CD4-positive, alpha-beta T cell (primary cell): ENCODE measurements around the gene GABRB1. TPM values are rescaled to one million over a fixed set of nuclear protein-coding genes. Genes with fewer than 3 reads are reported as not detected.

Source experiments
- ATAC-seq: fragments of 200-7000 bp; cut with Tn5 transposase; one replicate; pipeline ENCODE4 v1.10.0; 2022; ENCODE audit warnings: mild to moderate bottlenecking; ENCODE audit not compliant: poor library complexity
- CTCF ChIA-PET: fragments of 350-600 bp; sonication (Branson Sonifier 250); formaldehyde crosslinking; loops from one replicate; lab custom pipeline; 2021; ENCODE audit warnings: antibody characterized with exemption, inconsistent platforms; lab: Charles Lee
- POLR2A ChIA-PET: fragments of 350-600 bp; sonication (Branson Sonifier 250); formaldehyde crosslinking; loops from one replicate; lab custom pipeline; 2021; ENCODE audit warnings: antibody characterized with exemption, inconsistent platforms; lab: Charles Lee
- DNase-seq, 14 experiments: peaks; one replicate each; pipeline ENCODE4 v3.0.0-alpha.2; 2013 to 2020; ENCODE audit warnings: mixed read lengths in 2 of 14
- H3K27ac ChIP-seq, 2 donors: one replicate each; pipeline versions ENCODE4 v1.5.1 to v1.7.0; 2013; ENCODE audit warnings: low read length in 2 of 2, low read depth in 1 of 2, mild to moderate bottlenecking in 1 of 2
- H3K27me3 ChIP-seq, 2 experiments: 1 replicate in 1 of 2; 2 replicates in 1 of 2; pipeline versions ENCODE4 v1.6.1 to v1.7.0; 2013; ENCODE audit warnings: low read length in 2 of 2, control low read depth in 1 of 2, mild to moderate bottlenecking in 1 of 2, moderate library complexity in 1 of 2; ENCODE audit not compliant: insufficient read depth in 2 of 2, control insufficient read depth in 1 of 2
- H3K36me3 ChIP-seq: one replicate; pipeline ENCODE4 v1.6.1; 2013; ENCODE audit warnings: low read length, control low read depth; ENCODE audit not compliant: insufficient read depth
- H3K4me1 ChIP-seq: one replicate; pipeline ENCODE4 v1.6.1; 2013; ENCODE audit warnings: low read length, control low read depth; ENCODE audit not compliant: insufficient read depth
- H3K4me3 ChIP-seq: one replicate; pipeline ENCODE4 v1.5.1; 2013; ENCODE audit warnings: mild to moderate bottlenecking, low read length, moderate library complexity
- H3K9me3 ChIP-seq, 2 experiments: 1 replicate in 1 of 2; 2 replicates in 1 of 2; pipeline versions ENCODE4 v1.6.1 to v1.7.0; 2013; ENCODE audit warnings: low read length in 2 of 2, mild to moderate bottlenecking in 2 of 2, control low read depth in 1 of 2, moderate library complexity in 1 of 2; ENCODE audit not compliant: control insufficient read depth in 1 of 2, insufficient read depth in 1 of 2
- H3K27ac Mint-ChIP-seq: one replicate; pipeline ENCODE4 v1.8.0; 2020; ENCODE audit warnings: mixed read lengths
- H3K27me3 Mint-ChIP-seq: one replicate; pipeline ENCODE4 v1.8.0; 2021; ENCODE audit warnings: mixed read lengths
- H3K36me3 Mint-ChIP-seq: one replicate; pipeline ENCODE4 v1.8.0; 2021; ENCODE audit warnings: low read depth, mixed read lengths
- H3K4me1 Mint-ChIP-seq: one replicate; pipeline ENCODE4 v1.8.0; 2021; ENCODE audit warnings: low read depth, mixed read lengths
- H3K4me3 Mint-ChIP-seq: one replicate; pipeline ENCODE4 v1.8.0; 2020; ENCODE audit warnings: mild to moderate bottlenecking, mixed read lengths
- H3K9me3 Mint-ChIP-seq: one replicate; pipeline ENCODE4 v1.8.0; 2020; ENCODE audit warnings: mixed read lengths
- CTCF ChIP-seq: fragments of 200-600 bp; IDR thresholded peaks from one replicate; pipeline ENCODE4 v1.8.0; 2022; ENCODE audit warnings: antibody characterized with exemption, mild to moderate bottlenecking
- intact Hi-C, 2 experiments: fragments of 100-400 bp; cut with DNase I in 1 of 2; cut with micrococcal nuclease in 1 of 2; formaldehyde crosslinking; loops; one replicate each; pipeline versions ENCODE4 v1.15.1 to v1.9.0; 2023 to 2025; cut with DNase I, micrococcal nuclease
- total RNA-seq, 174 experiments: library from RNA in 2 of 174; stranded (reverse) in 2 of 174; gene quantifications; one replicate each; pipeline ENCODE4 v1.2.3 and lab custom pipeline; 2021 to 2026

GABRB1 gene
- total RNA-seq, 2 experiments from 2014 or later = not detected

- H3K4me3 ChIP-seq = no peak overlapping the region
- no peaks in the 10 kb centered on the region for H3K9me3 ChIP-seq
- no peak for TF ChIP-seq CTCF
- Mint-ChIP-seq H3K27me3 (no peaks in the 10 kb centered on the region), H3K36me3 (no peaks in the 10 kb centered on the region), H3K4me3 (no peak overlapping the region), H3K9me3 (no peaks in the 10 kb centered on the region), H3K4me1 (no peaks in the 10 kb centered on the region), H3K27ac (no peak overlapping the region)
- intact Hi-C loops = no loop called here
- H3K36me3 ChIP-seq = no peaks in the 10 kb centered on the region
- DNase-seq (no peak), ATAC-seq (no peak)
- CTCF ChIA-PET = no interaction called here
- no peak overlapping the region for H3K27ac ChIP-seq
- POLR2A ChIA-PET = no interaction called here
- H3K4me1 ChIP-seq = no peaks in the 10 kb centered on the region
- no peaks in the 10 kb centered on the region for H3K27me3 ChIP-seq
These were observed 103.8 kb downstream of the GABRB1 start for GRCh38 chr4:47135210-47135609.

GRCh38 chr4:47143261-47143660 lies 111.9 kb downstream of the GABRB1 start:
- intact Hi-C loops = no loop called here
- H3K27ac Mint-ChIP-seq = no peak overlapping the region

GRCh38 chr4:47145630-47146029 lies 114.3 kb downstream of the GABRB1 start:
- Histone ChIP-seq H3K9me3 (no peaks in the 10 kb centered on the region), H3K36me3 (no peaks in the 10 kb centered on the region), H3K27ac (no peak overlapping the region), H3K4me3 (no peak overlapping the region), H3K27me3 (peaks cover 0 to 11% of the 10 kb centered on the region in 2 experiments), H3K4me1 (no peaks in the 10 kb centered on the region)
- H3K27me3 Mint-ChIP-seq = peaks cover 6% of the 10 kb centered on the region
- H3K36me3 Mint-ChIP-seq = no peaks in the 10 kb centered on the region
- ATAC-seq (no peak), DNase-seq (no peak)
- ChIA-PET POLR2A (no interaction called here), CTCF (no interaction called here)
- no peak overlapping the region for H3K27ac Mint-ChIP-seq
- TF ChIP-seq CTCF = no peak
- H3K9me3 Mint-ChIP-seq = no peaks in the 10 kb centered on the region
- H3K4me3 Mint-ChIP-seq = no peak overlapping the region
- no peaks in the 10 kb centered on the region for H3K4me1 Mint-ChIP-seq
- intact Hi-C loops = no loop called here

More at GRCh38 chr4:47143261-47143660, 111.9 kb downstream of the GABRB1 start:
- ChIA-PET CTCF (no interaction called here), POLR2A (no interaction called here)
- Histone ChIP-seq H3K9me3 (no peaks in the 10 kb centered on the region), H3K36me3 (no peaks in the 10 kb centered on the region), H3K27ac (no peak overlapping the region), H3K4me1 (no peaks in the 10 kb centered on the region), H3K4me3 (no peak overlapping the region), H3K27me3 (peaks cover 0 to 11% of the 10 kb centered on the region in 2 experiments)
- TF ChIP-seq CTCF = no peak
- ATAC-seq (no peak), DNase-seq (no peak)
- H3K4me3 Mint-ChIP-seq = no peak overlapping the region
- H3K9me3 Mint-ChIP-seq = no peaks in the 10 kb centered on the region
- no peaks in the 10 kb centered on the region for H3K4me1 Mint-ChIP-seq
- H3K27me3 Mint-ChIP-seq = peaks cover 6% of the 10 kb centered on the region
- no peaks in the 10 kb centered on the region for H3K36me3 Mint-ChIP-seq
